AG04449 (cell line): Measurements from ENCODE around the gene RIMS4.

Experiments used
- CTCF ChIA-PET: fragments of 350-600 bp; formaldehyde crosslinking; extraction: SDS; loops from one replicate; lab custom pipeline; 2021; ENCODE audit warnings: antibody characterized with exemption; lab: Yijun Ruan, JAX
- POLR2A ChIA-PET: fragments of 400-600, 350-600 bp; formaldehyde crosslinking; extraction: SDS; loops from one replicate; lab custom pipeline; 2020; ENCODE audit warnings: antibody characterized with exemption, inconsistent platforms; lab: Yijun Ruan, JAX
- DNase-seq: peaks from one replicate; pipeline ENCODE4 v3.0.0-alpha.2; 2010; ENCODE audit warnings: low read depth, low spot score
- H3K4me3 ChIP-seq: 2 replicates; pipeline ENCODE4 v1.5.1; 2011; ENCODE audit warnings: low read depth, mild to moderate bottlenecking, control low read depth, low read length
- CTCF ChIP-seq: IDR thresholded peaks from one replicate; pipeline ENCODE4 v1.5.1; 2011; ENCODE audit warnings: mild to moderate bottlenecking, moderate library complexity, low read length, control low read depth, inconsistent platforms; ENCODE audit not compliant: insufficient read depth; ENCODE audit errors: missing control alignments

RIMS4 gene

GRCh38 chr20:44727651-44728050 is 82.7 kb downstream of the RIMS4 start:
- ChIA-PET CTCF (interaction anchor here (1.2 to 21.9 kb wide), 3 partner anchors 9 to 39 kb away, joined by 3 to 801 read pairs (median 5); no protein-coding TSS in a partner anchor), POLR2A (no interaction called here)
- no peak overlapping the region for H3K4me3 ChIP-seq
- DNase-seq: no peak
- no peak for TF ChIP-seq CTCF

GRCh38 chr20:44727039-44727438 is 83.3 kb downstream of the RIMS4 start:
- H3K4me3 ChIP-seq: no peak overlapping the region
- no peak for TF ChIP-seq CTCF
- POLR2A ChIA-PET: no interaction called here
- CTCF ChIA-PET: interaction anchor here (1.2 to 21.9 kb wide), 3 partner anchors 9 to 39 kb away, joined by 3 to 801 read pairs (median 5); no protein-coding TSS in a partner anchor
- no peak for DNase-seq

- DNase-seq: no peak
- CTCF ChIA-PET: interaction anchor here (0.9 to 21.9 kb wide), 2 partner anchors 10 to 37 kb away, joined by 4 to 801 read pairs; no protein-coding TSS in a partner anchor
These were observed 84.5 kb downstream of the RIMS4 start for GRCh38 chr20:44725837-44726236.

GRCh38 chr20:44724423-44725091 is 85.8 kb downstream of the RIMS4 start:
- POLR2A ChIA-PET: no interaction called here
- no peak for DNase-seq
- no peak for TF ChIP-seq CTCF
- CTCF ChIA-PET: interaction anchor here (4.5 to 21.9 kb wide), 2 partner anchors 9 to 36 kb away, joined by 29 to 801 read pairs; no protein-coding TSS in a partner anchor
- H3K4me3 ChIP-seq: no peak overlapping the region

More at GRCh38 chr20:44725837-44726236, 84.5 kb downstream of the RIMS4 start:
- POLR2A ChIA-PET: no interaction called here
- no peak for TF ChIP-seq CTCF
- no peak overlapping the region for H3K4me3 ChIP-seq

- CTCF ChIA-PET: interaction anchor here (0.7 to 21.9 kb wide), 3 partner anchors 10 to 74 kb away, joined by 3 to 801 read pairs (median 29); no protein-coding TSS in a partner anchor
- POLR2A ChIA-PET: interaction anchor here (0.7 kb wide), 1 partner anchor 154 kb away, joined by 3 read pairs; no protein-coding TSS in a partner anchor
- no peak overlapping the region for H3K4me3 ChIP-seq
- no peak for TF ChIP-seq CTCF
- no peak for DNase-seq
These were observed 86.5 kb downstream of the RIMS4 start for GRCh38 chr20:44723798-44724362.

- TF ChIP-seq CTCF: no peak
- ChIA-PET POLR2A (interaction anchor here (0.7 kb wide), 1 partner anchor 154 kb away, joined by 3 read pairs; no protein-coding TSS in a partner anchor), CTCF (interaction anchor here (0.7 to 21.9 kb wide), 3 partner anchors 10 to 73 kb away, joined by 3 to 801 read pairs (median 29); no protein-coding TSS in a partner anchor)
- no peak overlapping the region for H3K4me3 ChIP-seq
- no peak for DNase-seq
These were observed 87.0 kb downstream of the RIMS4 start for GRCh38 chr20:44723391-44723790.
